H9 (cell line): ENCODE results near the gene PRKX. TPM values are rescaled to one million over a fixed set of nuclear protein-coding genes. Genes with fewer than 3 reads are reported as not detected.

Source experiments
- DNase-seq: peaks from one replicate; pipeline ENCODE4 v3.0.0-alpha.2; 2017
- H2AFZ ChIP-seq: one replicate; pipeline ENCODE4 v1.6.1; 2013; ENCODE audit warnings: mild to moderate bottlenecking, low read length, control low read depth, moderate library complexity
- H2AK5ac ChIP-seq: 2 replicates; pipeline ENCODE4 v1.6.1; 2013; ENCODE audit warnings: low read length, control low read depth, mixed read lengths; ENCODE audit not compliant: insufficient read length
- H2BK120ac ChIP-seq: one replicate; pipeline ENCODE4 v1.6.1; 2013; ENCODE audit warnings: low read depth, mild to moderate bottlenecking, low read length, control low read depth, inconsistent platforms; ENCODE audit not compliant: poor library complexity, severe bottlenecking
- H2BK12ac ChIP-seq: 2 replicates; pipeline ENCODE4 v1.6.1; 2013; ENCODE audit warnings: low read length, control low read depth, mixed read lengths, low read depth; ENCODE audit not compliant: insufficient read length
- H2BK15ac ChIP-seq: 2 replicates; pipeline ENCODE4 v1.6.1; 2013; ENCODE audit warnings: low read depth, low read length, control low read depth
- H2BK20ac ChIP-seq: one replicate; pipeline ENCODE4 v1.6.1; 2013; ENCODE audit warnings: low read depth, mild to moderate bottlenecking, low read length, control low read depth, inconsistent platforms; ENCODE audit not compliant: poor library complexity, severe bottlenecking
- H2BK5ac ChIP-seq: 2 replicates; pipeline ENCODE4 v1.6.1; 2013; ENCODE audit warnings: low read length, control low read depth, mixed read lengths; ENCODE audit not compliant: insufficient read length
- H3K14ac ChIP-seq: 2 replicates; pipeline ENCODE4 v1.6.1; 2013; ENCODE audit warnings: low read length, control low read depth; ENCODE audit not compliant: insufficient read depth
- H3K18ac ChIP-seq: 2 replicates; pipeline ENCODE4 v1.6.1; 2013; ENCODE audit warnings: low read depth, mild to moderate bottlenecking, mixed read lengths, low read length, control low read depth; ENCODE audit not compliant: insufficient read length
- H3K23ac ChIP-seq: 2 replicates; pipeline ENCODE4 v1.6.1; 2013; ENCODE audit warnings: low read length, control low read depth, mixed read lengths, low read depth; ENCODE audit not compliant: insufficient read length
- H3K23me2 ChIP-seq: 2 replicates; pipeline ENCODE4 v1.6.1; 2013; ENCODE audit warnings: low read depth, mild to moderate bottlenecking, mixed read lengths, low read length, control low read depth; ENCODE audit not compliant: insufficient read length, poor library complexity, severe bottlenecking
- H3K27ac ChIP-seq: 2 replicates; pipeline ENCODE4 v1.5.1; 2013; ENCODE audit warnings: low read length, control low read depth, mixed read lengths, low read depth; ENCODE audit not compliant: insufficient read length
- H3K27me3 ChIP-seq: 2 replicates; pipeline ENCODE4 v1.6.1; 2013; ENCODE audit warnings: low read length, control low read depth, inconsistent platforms; ENCODE audit not compliant: insufficient read depth
- H3K4ac ChIP-seq: 2 replicates; pipeline ENCODE4 v1.6.1; 2013; ENCODE audit warnings: low read depth, mild to moderate bottlenecking, control low read depth, inconsistent platforms, low read length, moderate library complexity
- H3K4me1 ChIP-seq: 2 replicates; pipeline ENCODE4 v1.6.1; 2013; ENCODE audit warnings: low read length, control low read depth, inconsistent platforms; ENCODE audit not compliant: insufficient read depth
- H3K4me2 ChIP-seq: 2 replicates; pipeline ENCODE4 v1.6.1; 2013; ENCODE audit warnings: low read length, control low read depth, mixed read lengths; ENCODE audit not compliant: insufficient read length, insufficient read depth
- H3K56ac ChIP-seq: 2 replicates; pipeline ENCODE4 v1.6.1; 2013; ENCODE audit warnings: low read depth, mild to moderate bottlenecking, mixed read lengths, low read length, control low read depth; ENCODE audit not compliant: insufficient read length
- H3K79me1 ChIP-seq: 2 replicates; pipeline ENCODE4 v1.6.1; 2013; ENCODE audit warnings: low read depth, mild to moderate bottlenecking, moderate library complexity, low read length, control low read depth, inconsistent platforms; ENCODE audit not compliant: insufficient read depth, poor library complexity, severe bottlenecking
- H3K79me2 ChIP-seq: 2 replicates; pipeline ENCODE4 v1.6.1; 2013; ENCODE audit warnings: low read length, control low read depth, inconsistent platforms; ENCODE audit not compliant: insufficient read depth
- H3K9ac ChIP-seq: 2 replicates; pipeline ENCODE4 v1.6.1; 2013; ENCODE audit warnings: low read length, control low read depth, mixed read lengths; ENCODE audit not compliant: insufficient read length; ENCODE audit errors: extremely low read depth
- H3K9me3 ChIP-seq: one replicate; pipeline ENCODE4 v1.6.1; 2013; ENCODE audit warnings: low read depth, low read length, inconsistent platforms; ENCODE audit not compliant: control insufficient read depth
- H3T11ph ChIP-seq: one replicate; pipeline ENCODE4 v1.6.1; 2013; ENCODE audit warnings: mild to moderate bottlenecking, low read length, control low read depth, inconsistent platforms
- H4K20me1 ChIP-seq: one replicate; pipeline ENCODE4 v1.6.1; 2013; ENCODE audit not compliant: control insufficient read depth, insufficient read length, insufficient read depth
- H4K5ac ChIP-seq: 2 replicates; pipeline ENCODE4 v1.6.1; 2013; ENCODE audit warnings: low read depth, mild to moderate bottlenecking, mixed read lengths, low read length, control low read depth; ENCODE audit not compliant: insufficient read length
- H4K8ac ChIP-seq: replicated peaks from 2 replicates; pipeline ENCODE4 v1.6.1; 2013; ENCODE audit warnings: low read length, control low read depth, mixed read lengths, low read depth; ENCODE audit not compliant: insufficient read length
- H4K91ac ChIP-seq: 2 replicates; pipeline ENCODE4 v1.6.1; 2013; ENCODE audit warnings: low read depth, mild to moderate bottlenecking, moderate library complexity, mixed read lengths, low read length, control low read depth; ENCODE audit not compliant: insufficient read length
- H3K27ac Mint-ChIP-seq, 3 experiments: 2 replicates in 2 of 3; 3 replicates in 1 of 3; pipeline ENCODE4 v1.8.0; 2020 to 2021; ENCODE audit warnings: mixed read lengths in 3 of 3, mild to moderate bottlenecking in 1 of 3, moderate library complexity in 1 of 3
- H3K27me3 Mint-ChIP-seq: 2 replicates; pipeline ENCODE4 v1.8.0; 2021; ENCODE audit warnings: low read depth, mild to moderate bottlenecking, moderate library complexity, mixed read lengths
- H3K36me3 Mint-ChIP-seq, 3 experiments: 2 replicates in 2 of 3; 3 replicates in 1 of 3; pipeline ENCODE4 v1.8.0; 2020 to 2021; ENCODE audit warnings: low read depth in 3 of 3, mixed read lengths in 3 of 3; ENCODE audit not compliant: insufficient read depth in 1 of 3
- H3K4me1 Mint-ChIP-seq, 2 experiments: 2 replicates each; pipeline ENCODE4 v1.8.0; 2020; ENCODE audit warnings: mixed read lengths in 2 of 2
- H3K4me3 Mint-ChIP-seq, 2 experiments: 2 replicates in 1 of 2; 3 replicates in 1 of 2; pipeline ENCODE4 v1.8.0; 2020 to 2021; ENCODE audit warnings: mild to moderate bottlenecking in 2 of 2, mixed read lengths in 2 of 2, moderate library complexity in 1 of 2
- H3K9me3 Mint-ChIP-seq, 2 experiments: 2 replicates in 1 of 2; 3 replicates in 1 of 2; pipeline ENCODE4 v1.8.0; 2020; ENCODE audit warnings: mild to moderate bottlenecking in 2 of 2, mixed read lengths in 2 of 2, moderate library complexity in 1 of 2
- CTCF ChIP-seq: fragments of 200-600 bp; sonication (generic); conservative IDR thresholded peaks from 3 replicates; pipeline ENCODE4 v1.8.0; 2021; ENCODE audit warnings: antibody characterized with exemption, mild to moderate bottlenecking
- WGBS: extraction: QIAGEN DNeasy Blood & Tissue Kit; methylation state at CpG from one replicate; pipeline ENCODE4 v1.1.7; 2013; ENCODE audit warnings: missing lambda C conversion rate, low lambda C conversion rate, mixed read lengths; ENCODE audit not compliant: insufficient read length; ENCODE audit errors: extremely low coverage; 5-methylcytosine and 5-hydroxymethylcytosine counted together
- long read RNA-seq: library from polyadenylated mRNA; unstranded; transcript quantifications from one replicate; pipeline ENCODE4 v2.0.0, GENCODE V29; 2020
- total RNA-seq: library from RNA; stranded (reverse); gene quantifications from 2 replicates; pipeline ENCODE4 v1.2.1, GENCODE V29; 2021

PRKX gene
- 98.8 and 108 TPM in 2 replicates for total RNA-seq
- long read RNA-seq, full-length matches to known transcripts: 2 of 32 reads
- long read RNA-seq, partial matches to known transcripts: 8 of 32 reads
- long read RNA-seq, other reads (novel, unspliced or antisense): 22 of 32 reads

GRCh38 chrX:3713225-3713936 lies at the start of gene PRKX:
Gene PRKX (minus strand): TSS chrX:3713649. CDS start chrX:3713253, 396 bp downstream.
- Histone ChIP-seq H3K4me2 (peak within 1 kb of the TSS; percentile 79), H2AFZ (no peak within 1 kb of the TSS), H4K8ac (no peak within 1 kb of the TSS), H2BK15ac (no peak within 1 kb of the TSS), H3K79me2 (peaks cover 18% of the 10 kb centered on the region; the same call in 1 of the 2 replicates), H2BK120ac (no peak within 1 kb of the TSS), H3K27me3 (no peaks in the 10 kb centered on the region), H3K23ac (no peak within 1 kb of the TSS), H3T11ph (no peak within 1 kb of the TSS), H3K56ac (no peak within 1 kb of the TSS), H3K27ac (no peak within 1 kb of the TSS), H3K18ac (peak within 1 kb of the TSS; percentile 40), H4K5ac (no peak within 1 kb of the TSS), H2BK12ac (no peak within 1 kb of the TSS), H3K9me3 (no peaks in the 10 kb centered on the region), H3K4me1 (no peaks in the 10 kb centered on the region), H2BK20ac (no peak within 1 kb of the TSS), H3K23me2 (peaks cover 22% of the 10 kb centered on the region), H3K4ac (no peak within 1 kb of the TSS), H3K9ac (peak within 1 kb of the TSS; percentile 71), H3K79me1 (no peaks in the 10 kb centered on the region), H2BK5ac (no peak within 1 kb of the TSS), H4K20me1 (no peaks in the 10 kb centered on the region), H3K14ac (peak within 1 kb of the TSS; percentile 89), H2AK5ac (no peak within 1 kb of the TSS), H4K91ac (no peak within 1 kb of the TSS)
- Mint-ChIP-seq H3K27ac (peak within 1 kb of the TSS in 1 of 3 experiments; percentile 27; a peak in 1 of 7 replicates), H3K9me3 (peaks cover 0 to 4% of the 10 kb centered on the region in 2 experiments; a peak in 3 of 5 replicates), H3K4me3 (peak within 1 kb of the TSS; percentile 83 to 92), H3K27me3 (no peaks in the 10 kb centered on the region; the same call in 1 of the 2 replicates), H3K36me3 (peaks cover 2 to 8% (median 8%) of the 10 kb centered on the region in 3 experiments; a peak in 5 of 7 replicates), H3K4me1 (peaks cover 30 to 33% of the 10 kb centered on the region in 2 experiments)
- WGBS: no CpG with 5 or more reads among the region's 97 CpGs
- DNase-seq: peak; percentile 69
- TF ChIP-seq CTCF: no peak
